Osteocyte (in vitro differentiated cells): ENCODE results near the gene SLC39A11. TPM values are rescaled to one million over a fixed set of nuclear protein-coding genes. Genes with fewer than 3 reads are reported as not detected.

Experiments
- DNase-seq: peaks from one replicate; pipeline ENCODE4 v3.0.0; 2021; ENCODE audit warnings: mixed read lengths; ENCODE audit not compliant: unreplicated experiment; ENCODE audit errors: extremely low spot score
- H3K27ac Mint-ChIP-seq: one replicate; pipeline ENCODE4 v1.8.0; 2021; ENCODE audit warnings: mild to moderate bottlenecking, mixed read lengths; ENCODE audit not compliant: unreplicated experiment
- H3K27me3 Mint-ChIP-seq: one replicate; pipeline ENCODE4 v1.8.0; 2021; ENCODE audit warnings: mixed read lengths; ENCODE audit not compliant: unreplicated experiment
- H3K36me3 Mint-ChIP-seq: one replicate; pipeline ENCODE4 v1.8.0; 2021; ENCODE audit warnings: mixed read lengths; ENCODE audit not compliant: unreplicated experiment
- H3K4me1 Mint-ChIP-seq: one replicate; pipeline ENCODE4 v1.8.0; 2021; ENCODE audit warnings: mixed read lengths; ENCODE audit not compliant: unreplicated experiment
- H3K4me3 Mint-ChIP-seq: one replicate; pipeline ENCODE4 v1.8.0; 2021; ENCODE audit warnings: mild to moderate bottlenecking, moderate library complexity, mixed read lengths; ENCODE audit not compliant: unreplicated experiment
- H3K9me3 Mint-ChIP-seq: one replicate; pipeline ENCODE4 v1.8.0; 2021; ENCODE audit warnings: mixed read lengths; ENCODE audit not compliant: unreplicated experiment
- total RNA-seq: library from RNA; stranded (reverse); gene quantifications from 2 replicates; pipeline ENCODE4 v1.2.1, GENCODE V29; 2021
- TF ChIP-seq, protein P1 (sequence below): fragments of 200-600 bp; sonication (generic); IDR thresholded peaks from 2 replicates; pipeline ENCODE4 v1.5.0; 2021; ENCODE audit warnings: antibody characterized with exemption, mild to moderate bottlenecking, moderate library complexity

SLC39A11 gene
- total RNA-seq, 1 donor from 2014 or later: 50.2 TPM

DNA sequence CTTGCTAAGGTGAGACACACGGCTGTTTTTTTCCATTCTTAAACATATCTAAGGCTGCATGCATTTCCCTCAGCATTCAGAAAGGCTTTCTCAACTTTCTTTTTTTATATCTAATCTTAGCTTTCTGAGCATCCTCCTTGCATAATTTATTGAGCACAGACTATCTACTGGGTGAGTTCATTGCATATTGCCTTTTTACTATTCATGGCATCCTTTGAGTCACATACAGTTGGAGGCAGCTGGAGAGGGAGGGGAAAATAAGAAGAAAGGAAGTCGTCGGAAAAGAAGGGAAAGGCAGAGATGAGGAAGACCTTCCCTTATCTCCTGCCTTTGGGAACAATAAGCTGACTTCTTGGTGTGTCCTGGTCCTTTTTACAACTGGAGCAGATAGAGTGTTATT is 468.3 kb downstream of the SLC39A11 start:
- TF ChIP-seq, protein P1, sequence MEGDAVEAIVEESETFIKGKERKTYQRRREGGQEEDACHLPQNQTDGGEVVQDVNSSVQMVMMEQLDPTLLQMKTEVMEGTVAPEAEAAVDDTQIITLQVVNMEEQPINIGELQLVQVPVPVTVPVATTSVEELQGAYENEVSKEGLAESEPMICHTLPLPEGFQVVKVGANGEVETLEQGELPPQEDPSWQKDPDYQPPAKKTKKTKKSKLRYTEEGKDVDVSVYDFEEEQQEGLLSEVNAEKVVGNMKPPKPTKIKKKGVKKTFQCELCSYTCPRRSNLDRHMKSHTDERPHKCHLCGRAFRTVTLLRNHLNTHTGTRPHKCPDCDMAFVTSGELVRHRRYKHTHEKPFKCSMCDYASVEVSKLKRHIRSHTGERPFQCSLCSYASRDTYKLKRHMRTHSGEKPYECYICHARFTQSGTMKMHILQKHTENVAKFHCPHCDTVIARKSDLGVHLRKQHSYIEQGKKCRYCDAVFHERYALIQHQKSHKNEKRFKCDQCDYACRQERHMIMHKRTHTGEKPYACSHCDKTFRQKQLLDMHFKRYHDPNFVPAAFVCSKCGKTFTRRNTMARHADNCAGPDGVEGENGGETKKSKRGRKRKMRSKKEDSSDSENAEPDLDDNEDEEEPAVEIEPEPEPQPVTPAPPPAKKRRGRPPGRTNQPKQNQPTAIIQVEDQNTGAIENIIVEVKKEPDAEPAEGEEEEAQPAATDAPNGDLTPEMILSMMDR: no peak
- peaks cover 8% of the 10 kb centered on the region for H3K36me3 Mint-ChIP-seq
- peaks cover 39% of the 10 kb centered on the region for H3K27me3 Mint-ChIP-seq
- H3K4me1 Mint-ChIP-seq: no peaks in the 10 kb centered on the region
- no peak for DNase-seq
- H3K9me3 Mint-ChIP-seq: peaks cover 25% of the 10 kb centered on the region
- no peak overlapping the region for H3K4me3 Mint-ChIP-seq
- no peak overlapping the region for H3K27ac Mint-ChIP-seq

DNA sequence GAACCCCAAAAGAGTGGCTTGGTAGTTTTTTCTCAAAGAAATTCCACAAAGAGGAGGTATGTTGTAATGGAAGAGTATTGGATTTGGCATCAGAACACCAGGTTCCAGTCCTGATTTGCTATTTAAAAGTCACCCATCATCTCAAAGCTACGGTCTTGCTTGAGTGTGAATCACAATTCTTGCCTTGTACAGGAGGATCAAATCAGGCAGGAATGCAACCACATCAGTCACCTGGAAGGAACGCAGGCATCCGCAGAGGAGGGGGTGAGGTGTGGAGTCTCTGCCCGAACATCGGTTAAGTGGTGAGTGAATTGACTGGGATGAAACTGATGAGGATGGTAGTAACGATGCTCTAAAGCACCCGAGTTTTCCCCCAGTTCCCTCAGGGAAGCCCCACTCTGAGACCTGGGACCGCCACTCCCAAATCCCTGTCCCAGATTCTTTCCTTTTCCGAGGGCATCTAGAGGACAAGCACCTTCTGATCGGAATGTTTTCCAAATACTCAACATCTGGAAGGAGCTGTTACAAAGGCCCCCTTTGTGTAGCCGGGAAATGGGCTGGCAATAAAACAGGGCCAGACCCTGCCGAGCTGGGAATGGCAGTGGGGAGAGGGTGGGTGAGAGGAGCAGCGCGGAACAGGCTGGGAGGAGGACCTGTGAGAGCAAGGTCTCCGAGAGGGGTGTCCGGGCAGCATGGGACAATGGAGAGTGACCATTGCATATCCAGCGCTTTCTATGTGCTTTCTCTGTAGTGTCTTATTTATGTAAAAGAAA is 469.6 kb downstream of the SLC39A11 start:
- no peak overlapping the region for H3K4me3 Mint-ChIP-seq
- H3K27me3 Mint-ChIP-seq: peaks cover 29% of the 10 kb centered on the region
- TF ChIP-seq, protein P1: no peak
- H3K36me3 Mint-ChIP-seq: peaks cover 4% of the 10 kb centered on the region
- H3K27ac Mint-ChIP-seq: no peak overlapping the region
- no peak for DNase-seq
- no peaks in the 10 kb centered on the region for H3K4me1 Mint-ChIP-seq
- H3K9me3 Mint-ChIP-seq: peaks cover 11% of the 10 kb centered on the region

DNA sequence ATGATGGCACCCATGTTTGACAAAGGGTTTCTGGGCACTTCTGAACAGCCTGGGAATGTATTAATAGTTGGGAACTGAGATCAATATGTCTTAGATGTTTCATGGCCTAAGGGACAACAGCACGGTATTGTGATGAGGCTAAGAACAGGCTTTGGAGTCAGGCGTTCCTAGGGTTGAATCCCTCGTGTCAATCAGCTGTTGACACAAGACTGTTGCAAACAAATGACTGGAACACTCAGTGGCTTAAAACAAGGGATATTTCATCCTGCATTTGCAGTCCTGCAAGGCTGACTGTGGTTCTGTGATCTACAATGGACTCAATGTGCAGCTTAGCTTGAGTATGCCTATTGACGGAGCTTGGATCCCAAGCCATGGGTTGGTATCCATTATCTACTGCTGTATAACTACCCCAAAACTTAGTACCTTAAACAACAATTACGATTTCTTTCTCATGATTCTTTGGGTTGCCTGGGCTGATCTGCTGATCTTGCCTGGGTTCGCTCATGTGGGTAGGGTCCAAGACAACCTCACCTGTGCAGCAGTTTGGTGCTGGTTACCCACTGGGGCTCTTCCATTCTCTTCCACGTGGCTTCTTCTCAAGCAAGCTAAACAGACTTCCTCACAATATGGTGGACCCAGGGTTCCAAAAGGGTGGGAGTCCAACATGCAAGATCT is 472.4 kb downstream of the SLC39A11 start:
- peaks cover 22% of the 10 kb centered on the region for H3K27me3 Mint-ChIP-seq
- H3K9me3 Mint-ChIP-seq: peaks cover 4% of the 10 kb centered on the region
- TF ChIP-seq, protein P1: no peak
- no peak for DNase-seq
- no peak overlapping the region for H3K4me3 Mint-ChIP-seq
- no peak overlapping the region for H3K27ac Mint-ChIP-seq
- H3K4me1 Mint-ChIP-seq: peaks cover 6% of the 10 kb centered on the region
- no peaks in the 10 kb centered on the region for H3K36me3 Mint-ChIP-seq

DNA sequence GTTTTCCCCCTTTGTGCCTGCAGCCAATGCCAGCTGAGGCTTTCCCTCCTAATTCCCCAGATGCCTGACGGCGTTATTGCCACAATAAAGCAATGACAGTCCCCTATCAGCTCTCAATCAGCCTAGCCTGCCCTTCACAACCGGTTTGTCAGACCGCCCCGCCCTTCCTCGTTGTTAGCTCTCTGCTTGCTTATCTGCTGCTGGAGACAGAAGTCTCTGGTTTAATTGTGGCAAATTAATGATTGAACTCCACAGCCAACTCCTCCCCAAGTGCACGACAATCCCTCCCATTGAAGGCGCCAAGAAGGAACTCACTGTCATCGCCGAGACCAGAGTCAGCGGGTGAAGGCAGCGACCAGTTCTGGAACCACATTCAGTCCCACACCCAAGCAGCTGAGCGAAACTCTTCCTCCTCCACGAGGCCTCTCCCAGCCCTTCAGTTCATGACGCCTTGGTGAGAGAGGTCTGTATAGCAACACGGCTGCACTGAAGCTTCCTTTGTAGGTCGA is 474.4 kb downstream of the SLC39A11 start:
- no peak overlapping the region for H3K4me3 Mint-ChIP-seq
- no peak overlapping the region for H3K27ac Mint-ChIP-seq
- no peak for DNase-seq
- peaks cover 8% of the 10 kb centered on the region for H3K27me3 Mint-ChIP-seq
- TF ChIP-seq, protein P1: no peak
- H3K9me3 Mint-ChIP-seq: peaks cover 4% of the 10 kb centered on the region
- H3K4me1 Mint-ChIP-seq: peaks cover 26% of the 10 kb centered on the region
- H3K36me3 Mint-ChIP-seq: no peaks in the 10 kb centered on the region

DNA sequence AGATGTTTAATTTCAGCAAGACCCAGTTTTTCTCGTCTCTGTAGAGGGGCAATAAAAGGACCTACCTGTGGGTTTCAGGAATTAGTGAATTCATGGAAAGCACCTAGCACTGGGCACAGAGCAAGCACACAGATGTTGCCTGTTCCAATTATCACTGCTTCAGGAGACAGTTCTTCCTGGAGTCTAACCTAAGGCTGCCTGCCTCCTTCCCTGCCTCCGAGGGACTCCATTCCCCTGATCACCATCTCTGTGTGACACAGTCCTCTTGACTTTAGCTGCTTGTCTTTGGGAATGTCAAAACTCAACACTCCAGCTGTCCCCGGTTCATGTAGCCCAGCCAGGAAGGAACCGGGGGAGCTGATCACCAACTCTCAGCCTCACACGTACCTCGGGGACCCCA is 474.9 kb downstream of the SLC39A11 start:
- no peak overlapping the region for H3K27ac Mint-ChIP-seq
- peaks cover 28% of the 10 kb centered on the region for H3K4me1 Mint-ChIP-seq
- H3K4me3 Mint-ChIP-seq: no peak overlapping the region
- peaks cover 3% of the 10 kb centered on the region for H3K27me3 Mint-ChIP-seq
- H3K9me3 Mint-ChIP-seq: peaks cover 4% of the 10 kb centered on the region
- no peak for DNase-seq
- TF ChIP-seq, protein P1: no peak
- no peaks in the 10 kb centered on the region for H3K36me3 Mint-ChIP-seq
